Measurements from ENCODE around the gene TXNDC5.

- no peak for TF ChIP-seq CTCF (IDR thresholded peaks at IDR 0.05; ENCODE audit: low read length)
- no peak for TF ChIP-seq EZH2 (IDR thresholded peaks at IDR 0.05; ENCODE audit: borderline replicate concordance, low read length)
These were observed 62.4 kb downstream of the TXNDC5 start for GRCh38 chr6:7848229-7848628.

Data from OCI-LY1 (cell line).